ENCODE data around the gene CFAP46.

Gene CFAP46

GRCh38 chr10:132920101-132920925, 22.1 kb downstream of the CFAP46 start:
- no peaks in the 10 kb centered on the region for H3K4me1 Mint-ChIP-seq
- no peak overlapping the region for H3K27ac Mint-ChIP-seq
- H3K4me3 Mint-ChIP-seq, result no peak overlapping the region
- no peaks in the 10 kb centered on the region for H3K36me3 Mint-ChIP-seq
- no peaks in the 10 kb centered on the region for H3K9me3 Mint-ChIP-seq
- H3K27me3 Mint-ChIP-seq, result no peaks in the 10 kb centered on the region

DNA sequence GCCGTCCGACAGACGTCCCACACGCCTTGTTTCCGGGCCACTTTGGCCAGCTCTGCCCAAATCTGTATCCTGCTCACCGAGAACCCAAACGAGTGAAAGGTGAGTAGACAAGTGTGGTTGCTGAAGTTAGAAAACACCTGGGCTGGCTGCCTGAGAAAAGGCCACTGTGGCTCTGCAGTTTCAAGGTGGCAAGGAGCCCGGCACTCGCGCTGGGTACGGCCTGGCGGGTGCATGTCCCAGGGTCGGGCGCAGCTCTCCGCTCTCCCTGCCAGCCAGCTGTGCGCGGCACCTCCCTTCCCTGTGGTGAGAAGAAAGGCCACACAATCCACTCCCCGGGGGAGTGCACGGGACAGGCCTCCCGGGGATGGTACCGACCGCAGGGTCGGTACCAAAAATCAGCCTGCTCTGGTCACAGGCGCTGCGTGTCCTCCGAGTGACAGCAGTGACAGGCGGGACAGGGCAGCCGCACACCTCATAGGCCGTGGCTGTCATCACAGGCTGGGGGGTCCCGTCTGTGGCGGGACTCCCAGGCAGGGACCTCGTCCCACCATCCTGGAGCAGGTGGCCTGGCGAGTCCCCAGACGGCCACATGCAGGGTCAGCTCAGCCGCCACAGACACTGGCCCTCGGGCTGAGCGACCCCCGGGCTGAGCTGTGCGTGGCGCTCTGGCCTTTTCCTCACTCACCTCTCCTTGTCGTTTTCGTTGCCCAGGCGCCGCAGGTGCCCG, 22.8 kb downstream of the CFAP46 start:
- no peaks in the 10 kb centered on the region for H3K36me3 Mint-ChIP-seq
- H3K27me3 Mint-ChIP-seq, result no peaks in the 10 kb centered on the region
- H3K9me3 Mint-ChIP-seq, result no peaks in the 10 kb centered on the region
- H3K4me3 Mint-ChIP-seq, result no peak overlapping the region
- no peak overlapping the region for H3K27ac Mint-ChIP-seq
- no peaks in the 10 kb centered on the region for H3K4me1 Mint-ChIP-seq

DNA sequence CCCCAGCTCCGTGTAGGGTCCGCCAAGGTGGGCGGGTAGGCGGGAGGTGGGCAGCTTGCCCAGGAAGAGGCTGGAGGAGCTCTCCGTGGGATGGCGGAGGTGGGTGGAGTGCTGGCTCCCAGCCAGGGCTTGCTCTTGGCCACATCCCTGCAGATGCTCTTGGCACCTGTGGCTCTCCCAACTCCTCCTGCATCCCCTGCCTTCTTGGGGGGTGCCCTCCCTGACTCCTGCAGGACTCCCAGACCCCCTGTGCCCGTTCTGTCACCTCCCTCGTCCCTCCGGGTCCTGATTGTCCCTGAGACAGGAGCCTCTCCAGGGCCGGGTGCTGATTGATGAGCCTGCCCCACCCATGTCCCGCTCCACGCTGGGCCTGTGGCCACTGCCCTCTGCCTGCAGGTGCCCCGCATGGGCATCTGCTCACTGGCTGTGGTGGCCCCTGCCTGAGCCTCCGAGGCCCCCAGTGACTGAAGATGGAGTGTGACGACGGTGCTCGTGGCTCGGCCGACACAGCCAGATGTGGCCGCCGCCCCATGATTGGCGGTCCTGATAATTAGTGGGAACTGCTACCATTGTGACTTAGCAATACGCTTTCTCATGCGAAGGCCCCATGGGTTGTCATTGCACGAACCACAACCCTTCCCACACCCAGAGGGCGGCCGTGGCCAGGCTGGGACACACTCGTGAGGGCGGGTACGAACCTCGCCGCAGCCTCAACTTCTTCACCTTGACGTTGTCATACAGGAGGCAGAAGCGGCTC, 23.6 kb downstream of the CFAP46 start:
- H3K9me3 Mint-ChIP-seq, result no peaks in the 10 kb centered on the region
- no peaks in the 10 kb centered on the region for H3K27me3 Mint-ChIP-seq
- no peaks in the 10 kb centered on the region for H3K36me3 Mint-ChIP-seq
- H3K27ac Mint-ChIP-seq, result no peak overlapping the region
- H3K4me1 Mint-ChIP-seq, result no peaks in the 10 kb centered on the region
- H3K4me3 Mint-ChIP-seq, result no peak overlapping the region

- no peaks in the 10 kb centered on the region for H3K36me3 Mint-ChIP-seq
- no peak overlapping the region for H3K4me3 Mint-ChIP-seq
- no peak overlapping the region for H3K27ac Mint-ChIP-seq
- no peaks in the 10 kb centered on the region for H3K9me3 Mint-ChIP-seq
- no peaks in the 10 kb centered on the region for H3K27me3 Mint-ChIP-seq
- no peaks in the 10 kb centered on the region for H3K4me1 Mint-ChIP-seq
Observed at GRCh38 chr10:132918264-132918616, 24.1 kb downstream of the CFAP46 start.

- Mint-ChIP-seq H3K36me3 (no peaks in the 10 kb centered on the region), H3K9me3 (no peaks in the 10 kb centered on the region), H3K4me1 (no peaks in the 10 kb centered on the region), H3K4me3 (no peak overlapping the region), H3K27ac (no peak overlapping the region), H3K27me3 (no peaks in the 10 kb centered on the region)
Observed at GRCh38 chr10:132916956-132917666, 25.3 kb downstream of the CFAP46 start.

- no peaks in the 10 kb centered on the region for H3K4me1 Mint-ChIP-seq
- H3K9me3 Mint-ChIP-seq, result no peaks in the 10 kb centered on the region
- H3K4me3 Mint-ChIP-seq, result no peak overlapping the region
- no peaks in the 10 kb centered on the region for H3K27me3 Mint-ChIP-seq
- H3K27ac Mint-ChIP-seq, result no peak overlapping the region
- H3K36me3 Mint-ChIP-seq, result no peaks in the 10 kb centered on the region
Observed at GRCh38 chr10:132916421-132916841, 25.9 kb downstream of the CFAP46 start.

- Mint-ChIP-seq H3K4me1 (no peaks in the 10 kb centered on the region), H3K36me3 (no peaks in the 10 kb centered on the region), H3K4me3 (no peak overlapping the region), H3K27me3 (no peaks in the 10 kb centered on the region), H3K9me3 (no peaks in the 10 kb centered on the region), H3K27ac (no peak overlapping the region)
Observed at GRCh38 chr10:132915411-132915810, 27.0 kb downstream of the CFAP46 start.

DNA sequence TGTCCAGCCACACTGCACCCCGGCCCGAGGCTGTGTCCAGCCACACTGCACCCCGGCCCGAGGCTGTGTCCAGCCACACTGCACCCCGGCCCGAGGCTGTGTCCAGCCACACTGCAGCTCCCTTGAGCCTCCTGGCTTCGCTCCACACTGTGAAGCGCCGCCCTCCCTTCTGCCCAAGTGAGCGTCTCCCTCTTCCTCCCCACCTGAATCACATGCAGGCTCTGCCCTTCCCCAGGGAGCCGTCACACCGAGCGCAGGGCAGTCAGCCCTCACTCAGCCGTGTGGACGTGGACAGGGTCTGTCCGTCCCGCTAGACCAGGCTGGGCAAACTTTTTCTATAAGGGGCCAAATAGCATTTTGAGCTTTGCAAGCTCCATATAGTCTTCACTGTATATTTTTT, 27.6 kb downstream of the CFAP46 start:
- Mint-ChIP-seq H3K27me3 (no peaks in the 10 kb centered on the region), H3K27ac (no peak overlapping the region), H3K36me3 (no peaks in the 10 kb centered on the region), H3K4me1 (no peaks in the 10 kb centered on the region), H3K9me3 (no peaks in the 10 kb centered on the region), H3K4me3 (no peak overlapping the region)

- Mint-ChIP-seq H3K36me3 (no peaks in the 10 kb centered on the region), H3K27ac (no peak overlapping the region), H3K9me3 (no peaks in the 10 kb centered on the region), H3K4me3 (no peak overlapping the region), H3K4me1 (no peaks in the 10 kb centered on the region), H3K27me3 (no peaks in the 10 kb centered on the region)
Observed at GRCh38 chr10:132913559-132914115, 28.7 kb downstream of the CFAP46 start.

- Mint-ChIP-seq H3K4me3 (no peak overlapping the region), H3K27ac (no peak overlapping the region), H3K9me3 (no peaks in the 10 kb centered on the region), H3K27me3 (no peaks in the 10 kb centered on the region), H3K4me1 (no peaks in the 10 kb centered on the region), H3K36me3 (no peaks in the 10 kb centered on the region)
Observed at GRCh38 chr10:132912713-132913558, 29.4 kb downstream of the CFAP46 start.

DNA sequence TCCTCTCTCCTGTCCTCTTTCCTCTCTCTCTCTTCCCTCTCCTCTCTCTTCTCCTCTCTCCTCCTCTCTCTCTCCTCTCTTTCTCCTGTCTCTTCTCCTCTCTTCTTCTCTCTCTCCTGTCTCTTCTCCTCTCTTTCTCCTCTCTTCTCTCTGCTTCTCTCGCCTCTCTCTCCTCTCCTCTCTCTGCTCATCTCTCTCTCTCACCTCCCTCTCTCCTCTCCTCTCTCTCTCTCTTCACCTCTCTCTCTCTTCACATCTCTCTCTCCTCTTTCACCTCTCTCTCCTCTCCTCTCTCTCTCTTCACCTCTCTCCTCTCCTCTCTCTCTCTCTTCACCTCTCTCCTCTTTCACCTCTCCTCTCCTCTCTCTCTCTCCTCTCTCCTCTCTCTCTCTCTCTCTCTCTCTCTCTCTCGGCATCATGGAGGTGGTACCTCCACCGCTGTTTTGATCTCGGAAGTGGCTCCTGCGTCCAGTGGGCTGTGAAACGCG, 30.1 kb downstream of the CFAP46 start:
- H3K27ac Mint-ChIP-seq, result no peak overlapping the region
- no peaks in the 10 kb centered on the region for H3K36me3 Mint-ChIP-seq
- no peak overlapping the region for H3K4me3 Mint-ChIP-seq
- no peaks in the 10 kb centered on the region for H3K9me3 Mint-ChIP-seq
- H3K4me1 Mint-ChIP-seq, result no peaks in the 10 kb centered on the region
- peaks cover 1% of the 10 kb centered on the region for H3K27me3 Mint-ChIP-seq

DNA sequence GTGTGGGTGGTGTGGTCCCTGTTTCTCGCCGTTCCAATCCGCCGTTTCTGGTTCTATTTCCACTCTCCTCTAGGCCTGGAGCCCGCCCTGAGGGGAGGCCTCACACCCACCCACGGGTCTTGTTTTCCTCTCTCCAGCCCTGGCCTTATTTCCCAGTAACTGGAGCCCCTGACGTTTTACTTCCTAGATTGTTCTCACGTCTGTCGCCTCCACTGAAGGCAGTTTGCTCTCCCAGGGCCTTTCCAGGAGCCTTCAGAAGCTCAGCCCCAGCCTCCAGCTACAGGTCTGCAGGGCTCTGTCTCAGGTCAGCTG, 30.6 kb downstream of the CFAP46 start:
- H3K27me3 Mint-ChIP-seq, result peaks cover 1% of the 10 kb centered on the region
- no peak overlapping the region for H3K27ac Mint-ChIP-seq
- no peaks in the 10 kb centered on the region for H3K36me3 Mint-ChIP-seq
- no peaks in the 10 kb centered on the region for H3K9me3 Mint-ChIP-seq
- H3K4me3 Mint-ChIP-seq, result no peak overlapping the region
- no peaks in the 10 kb centered on the region for H3K4me1 Mint-ChIP-seq

- H3K36me3 Mint-ChIP-seq, result no peaks in the 10 kb centered on the region
- no peak overlapping the region for H3K27ac Mint-ChIP-seq
- H3K27me3 Mint-ChIP-seq, result peaks cover 1% of the 10 kb centered on the region
- no peaks in the 10 kb centered on the region for H3K9me3 Mint-ChIP-seq
- no peaks in the 10 kb centered on the region for H3K4me1 Mint-ChIP-seq
- no peak overlapping the region for H3K4me3 Mint-ChIP-seq
Observed at GRCh38 chr10:132910901-132911785, 31.2 kb downstream of the CFAP46 start.

Data from activated naive CD4-positive, alpha-beta T cell treated with anti-CD3 and anti-CD28 coated beads, Interleukin-2, amount 50 U/mL, for 24 hours (primary cell).